Brain microvascular endothelial cell (primary cell): Measurements from ENCODE around the gene PAX7.

Source experiments
- DNase-seq: peaks from one replicate; pipeline ENCODE4 v3.0.0-alpha.2; 2020
- H3K27ac ChIP-seq: fragments of 250-450 bp; sonication (Bioruptor Pico); 2 replicates; pipeline ENCODE4 v1.5.1; 2020; ENCODE audit warnings: mild to moderate bottlenecking, moderate library complexity
- H3K27me3 ChIP-seq: fragments of 250-450 bp; sonication (Bioruptor Pico); replicated peaks from 2 replicates; pipeline ENCODE4 v1.5.1; 2020; ENCODE audit warnings: mild to moderate bottlenecking
- H3K36me3 ChIP-seq: fragments of 250-450 bp; sonication (Bioruptor Pico); replicated peaks from 2 replicates; pipeline ENCODE4 v1.5.1; 2020; ENCODE audit warnings: mild to moderate bottlenecking
- H3K4me3 ChIP-seq: 2 replicates; pipeline ENCODE4 v1.5.1; 2011; ENCODE audit warnings: low read depth, mild to moderate bottlenecking, control low read depth, low read length, moderate library complexity
- in situ Hi-C: cut with HindIII; loops from 2 replicates; pipeline ENCODE4 v1.10.0; 2017; ENCODE audit warnings: low sequenced_read_pairs, low pct_ligation_motif_present
- TF ChIP-seq, protein P1 (sequence below): IDR thresholded peaks from 2 replicates; pipeline ENCODE4 v1.5.1; 2011; ENCODE audit warnings: low read depth, mild to moderate bottlenecking, moderate library complexity, low read length, control low read depth, inconsistent platforms; ENCODE audit errors: missing control alignments

Gene PAX7

DNA sequence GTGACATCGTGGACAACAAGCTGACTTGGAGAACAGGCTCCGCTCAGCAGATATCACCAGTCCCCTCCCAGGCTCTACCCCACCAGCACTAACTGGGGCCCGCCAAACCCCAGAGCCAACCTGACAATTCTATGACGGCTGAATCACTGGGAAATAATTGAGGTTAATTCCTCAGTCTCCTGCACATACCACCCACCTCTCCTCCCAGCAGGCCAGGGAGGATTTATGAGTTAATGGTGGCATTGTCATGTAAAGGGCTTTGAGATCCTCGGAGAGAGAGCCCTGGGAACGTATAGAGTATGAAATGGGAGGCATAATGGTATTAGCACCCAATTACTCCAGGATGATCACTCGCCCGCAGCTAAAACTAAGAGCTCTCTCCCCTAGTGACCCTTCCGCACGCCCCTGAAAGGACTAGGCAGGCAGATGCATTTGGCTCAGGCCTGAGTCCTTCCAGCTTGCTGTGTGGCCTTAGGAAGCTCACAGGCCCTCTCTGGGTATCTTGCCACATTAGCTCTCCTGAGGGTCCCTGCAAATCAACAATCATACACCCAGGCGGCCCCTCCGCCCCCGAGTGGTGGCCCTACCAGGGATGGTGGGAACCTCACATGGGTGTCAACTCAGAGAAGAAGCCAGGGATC, 27.3 kb upstream of the PAX7 start:
- in situ Hi-C loops, result no loop called here
- DNase-seq, result no peak
- no peak overlapping the region for H3K27ac ChIP-seq
- no peak overlapping the region for H3K4me3 ChIP-seq
- H3K36me3 ChIP-seq, result no peaks in the 10 kb centered on the region
- no peaks in the 10 kb centered on the region for H3K27me3 ChIP-seq
- TF ChIP-seq, protein P1, sequence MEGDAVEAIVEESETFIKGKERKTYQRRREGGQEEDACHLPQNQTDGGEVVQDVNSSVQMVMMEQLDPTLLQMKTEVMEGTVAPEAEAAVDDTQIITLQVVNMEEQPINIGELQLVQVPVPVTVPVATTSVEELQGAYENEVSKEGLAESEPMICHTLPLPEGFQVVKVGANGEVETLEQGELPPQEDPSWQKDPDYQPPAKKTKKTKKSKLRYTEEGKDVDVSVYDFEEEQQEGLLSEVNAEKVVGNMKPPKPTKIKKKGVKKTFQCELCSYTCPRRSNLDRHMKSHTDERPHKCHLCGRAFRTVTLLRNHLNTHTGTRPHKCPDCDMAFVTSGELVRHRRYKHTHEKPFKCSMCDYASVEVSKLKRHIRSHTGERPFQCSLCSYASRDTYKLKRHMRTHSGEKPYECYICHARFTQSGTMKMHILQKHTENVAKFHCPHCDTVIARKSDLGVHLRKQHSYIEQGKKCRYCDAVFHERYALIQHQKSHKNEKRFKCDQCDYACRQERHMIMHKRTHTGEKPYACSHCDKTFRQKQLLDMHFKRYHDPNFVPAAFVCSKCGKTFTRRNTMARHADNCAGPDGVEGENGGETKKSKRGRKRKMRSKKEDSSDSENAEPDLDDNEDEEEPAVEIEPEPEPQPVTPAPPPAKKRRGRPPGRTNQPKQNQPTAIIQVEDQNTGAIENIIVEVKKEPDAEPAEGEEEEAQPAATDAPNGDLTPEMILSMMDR, result no peak

DNA sequence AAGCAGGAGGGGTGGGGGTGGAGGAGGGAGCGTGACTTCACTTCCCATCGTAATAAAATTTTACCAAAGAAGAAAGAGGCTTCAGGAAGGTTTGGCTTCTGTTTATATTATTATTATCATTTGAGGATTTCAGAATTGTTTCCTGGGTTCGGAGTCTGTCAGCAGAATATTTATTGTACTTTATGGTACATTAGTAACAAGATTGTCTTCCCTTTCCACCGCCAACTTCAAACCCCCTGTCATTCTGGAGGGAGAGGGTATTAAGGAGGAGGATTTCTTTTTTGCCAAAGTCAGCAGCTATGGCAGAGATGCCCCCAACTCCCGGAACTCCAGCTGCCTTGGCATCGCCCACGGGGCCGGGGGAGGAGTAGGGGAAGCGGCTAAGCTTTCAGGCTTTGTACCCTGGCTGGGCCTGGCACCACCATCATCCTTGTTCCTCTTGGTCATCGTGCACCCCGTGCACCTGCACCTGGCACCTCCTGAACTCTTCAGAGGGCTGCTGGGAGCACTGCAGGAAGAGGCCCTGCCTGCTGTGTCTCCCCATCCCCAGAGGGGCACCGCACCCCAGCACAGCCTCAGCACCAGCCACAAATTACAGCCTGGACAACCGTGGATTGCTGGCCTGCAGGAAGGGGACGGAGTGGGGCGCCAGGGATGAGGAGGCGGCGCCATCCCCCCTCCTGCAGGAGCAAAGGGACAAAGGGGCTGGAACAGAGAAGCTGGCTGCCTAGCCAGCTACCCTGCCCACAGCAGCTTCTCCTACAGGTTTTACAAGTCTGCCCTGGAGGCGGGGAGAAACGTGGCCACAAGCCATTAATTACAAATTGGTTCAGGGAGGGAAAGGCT, 24.0 kb upstream of the PAX7 start:
- TF ChIP-seq, protein P1, result no peak
- Histone ChIP-seq H3K27ac (no peak overlapping the region), H3K36me3 (no peaks in the 10 kb centered on the region), H3K4me3 (no peak overlapping the region), H3K27me3 (no peaks in the 10 kb centered on the region)
- in situ Hi-C loops, result no loop called here
- DNase-seq, result no peak

GRCh38 chr1:18607289-18607760, 23.3 kb upstream of the PAX7 start:
- H3K4me3 ChIP-seq, result no peak overlapping the region
- no peaks in the 10 kb centered on the region for H3K27me3 ChIP-seq
- DNase-seq, result no peak
- H3K27ac ChIP-seq, result no peak overlapping the region
- in situ Hi-C loops, result no loop called here
- H3K36me3 ChIP-seq, result no peaks in the 10 kb centered on the region
- TF ChIP-seq, protein P1, result no peak

DNA sequence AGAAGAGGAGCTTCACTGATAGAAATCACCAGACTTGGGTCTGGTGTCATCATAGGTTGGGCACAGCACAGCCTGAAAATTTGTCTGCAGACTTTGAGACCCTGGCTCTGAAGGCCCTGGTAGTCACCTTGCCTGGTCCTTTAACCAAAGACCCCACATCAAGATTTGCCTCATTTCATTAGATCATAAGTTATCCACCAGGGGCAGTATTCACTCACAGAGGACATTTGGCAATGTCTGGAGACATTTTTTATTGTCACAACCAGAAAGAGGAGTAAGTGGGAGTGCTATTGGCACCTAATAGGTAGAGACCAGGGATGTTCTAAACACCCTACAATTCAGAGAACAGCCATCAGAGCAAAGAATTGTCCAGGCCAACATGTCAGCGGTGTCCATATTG, 22.1 kb upstream of the PAX7 start:
- in situ Hi-C loops, result no loop called here
- Histone ChIP-seq H3K27ac (no peak overlapping the region), H3K36me3 (no peaks in the 10 kb centered on the region), H3K27me3 (no peaks in the 10 kb centered on the region), H3K4me3 (no peak overlapping the region)
- DNase-seq, result no peak
- TF ChIP-seq, protein P1, result no peak

DNA sequence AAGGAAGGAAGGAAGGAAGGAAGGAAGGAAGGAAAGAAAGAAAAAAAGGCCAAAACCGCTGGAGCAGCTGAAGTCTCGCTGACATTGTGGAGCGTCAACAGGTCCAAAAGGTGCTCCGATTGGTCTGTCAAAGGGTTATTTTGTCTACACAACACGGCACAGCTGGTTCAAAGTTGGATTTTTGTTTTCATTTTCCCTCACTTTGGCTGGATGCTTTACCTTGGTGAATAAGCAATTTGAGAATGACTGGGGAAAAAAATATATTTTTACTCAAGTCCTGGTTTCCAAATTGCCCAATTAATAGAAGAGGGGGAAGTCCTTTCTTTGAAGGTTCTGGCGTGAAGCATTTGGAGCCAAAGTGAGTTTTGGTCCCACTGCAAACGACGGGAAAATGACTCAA, 19.3 kb upstream of the PAX7 start:
- in situ Hi-C loops, result no loop called here
- H3K27me3 ChIP-seq, result no peaks in the 10 kb centered on the region

More for the DNA sequence above, 19.3 kb upstream of the PAX7 start:
- Histone ChIP-seq H3K4me3 (no peak overlapping the region), H3K36me3 (no peaks in the 10 kb centered on the region), H3K27ac (no peak overlapping the region)
- DNase-seq, result no peak
- TF ChIP-seq, protein P1, result no peak
